Measurements from ENCODE around the gene IGF2R. TPM values are rescaled to one million over a fixed set of nuclear protein-coding genes. Genes with fewer than 3 reads are reported as not detected.

IGF2R gene
- total RNA-seq, 1 experiment from 2014 or later: 9.6 TPM

- no peaks in the 10 kb centered on the region for H3K27me3 ChIP-seq (ENCODE audit: low read length)
- H3K4me2 ChIP-seq (ENCODE audit: low read depth, low read length, poor library complexity, severe bottlenecking): no peak overlapping the region
- no peak overlapping the region for H2AFZ ChIP-seq (ENCODE audit: low read length)
- H3K27ac ChIP-seq (ENCODE audit: low read length): no peak overlapping the region
- H3K9me3 ChIP-seq (ENCODE audit: low read length): no peaks in the 10 kb centered on the region
- H3K79me2 ChIP-seq (ENCODE audit: low read length): no peaks in the 10 kb centered on the region
- H3K4me3 ChIP-seq (ENCODE audit: low read length): no peak overlapping the region
- no peak overlapping the region for H3K9ac ChIP-seq (ENCODE audit: low read length)
- H3K9me2 ChIP-seq (replicated peaks; ENCODE audit: insufficient read depth, low read length): no peaks in the 10 kb centered on the region
- no peak for DNase-seq
- no peaks in the 10 kb centered on the region for H4K20me1 ChIP-seq (ENCODE audit: insufficient read depth, low read depth, low read length)
- H3K4me1 ChIP-seq (ENCODE audit: low read length): peaks cover 12% of the 10 kb centered on the region
- no peaks in the 10 kb centered on the region for H3K36me3 ChIP-seq (ENCODE audit: insufficient read depth, low read length)
Observed at GRCh38 chr6:160070831-160071230, 101.9 kb downstream of the IGF2R start.

- H4K20me1 ChIP-seq (ENCODE audit: insufficient read depth, low read depth, low read length): no peaks in the 10 kb centered on the region
- peak; percentile 53 for DNase-seq
- peaks cover 12% of the 10 kb centered on the region for H3K4me1 ChIP-seq (ENCODE audit: low read length)
- no peaks in the 10 kb centered on the region for H3K36me3 ChIP-seq (ENCODE audit: insufficient read depth, low read length)
- no peaks in the 10 kb centered on the region for H3K9me2 ChIP-seq (replicated peaks; ENCODE audit: insufficient read depth, low read length)
- H3K4me2 ChIP-seq (ENCODE audit: low read depth, low read length, poor library complexity, severe bottlenecking): no peak overlapping the region
- no peak overlapping the region for H3K9ac ChIP-seq (ENCODE audit: low read length)
- no peak overlapping the region for H3K27ac ChIP-seq (ENCODE audit: low read length)
- no peaks in the 10 kb centered on the region for H3K27me3 ChIP-seq (ENCODE audit: low read length)
- no peaks in the 10 kb centered on the region for H3K79me2 ChIP-seq (ENCODE audit: low read length)
- H3K4me3 ChIP-seq (ENCODE audit: low read length): no peak overlapping the region
- no peak overlapping the region for H2AFZ ChIP-seq (ENCODE audit: low read length)
- H3K9me3 ChIP-seq (ENCODE audit: low read length): no peaks in the 10 kb centered on the region
Observed at GRCh38 chr6:160071805-160072690, 103.2 kb downstream of the IGF2R start.

- Histone ChIP-seq H3K9me2 (replicated peaks; ENCODE audit: insufficient read depth, low read length) (no peaks in the 10 kb centered on the region), H3K9me3 (ENCODE audit: low read length) (no peaks in the 10 kb centered on the region), H3K9ac (ENCODE audit: low read length) (no peak overlapping the region), H3K36me3 (ENCODE audit: insufficient read depth, low read length) (no peaks in the 10 kb centered on the region), H3K27ac (ENCODE audit: low read length) (no peak overlapping the region), H2AFZ (ENCODE audit: low read length) (no peak overlapping the region), H3K4me3 (ENCODE audit: low read length) (no peak overlapping the region), H3K79me2 (ENCODE audit: low read length) (no peaks in the 10 kb centered on the region), H3K27me3 (ENCODE audit: low read length) (no peaks in the 10 kb centered on the region), H3K4me2 (ENCODE audit: low read depth, low read length, poor library complexity, severe bottlenecking) (no peak overlapping the region), H3K4me1 (ENCODE audit: low read length) (peaks cover 12% of the 10 kb centered on the region), H4K20me1 (ENCODE audit: insufficient read depth, low read depth, low read length) (no peaks in the 10 kb centered on the region)
- DNase-seq: no peak
Observed at GRCh38 chr6:160073272-160073671, 104.4 kb downstream of the IGF2R start.

- no peaks in the 10 kb centered on the region for H3K27me3 ChIP-seq (ENCODE audit: low read length)
- H3K4me1 ChIP-seq (ENCODE audit: low read length): no peaks in the 10 kb centered on the region
- no peak overlapping the region for H3K27ac ChIP-seq (ENCODE audit: low read length)
- H3K4me2 ChIP-seq (ENCODE audit: low read depth, low read length, poor library complexity, severe bottlenecking): no peak overlapping the region
- H3K36me3 ChIP-seq (ENCODE audit: insufficient read depth, low read length): no peaks in the 10 kb centered on the region
- H3K9me3 ChIP-seq (ENCODE audit: low read length): no peaks in the 10 kb centered on the region
- H2AFZ ChIP-seq (ENCODE audit: low read length): no peak overlapping the region
- H3K9me2 ChIP-seq (replicated peaks; ENCODE audit: insufficient read depth, low read length): no peaks in the 10 kb centered on the region
- no peak for DNase-seq
- H3K79me2 ChIP-seq (ENCODE audit: low read length): no peaks in the 10 kb centered on the region
- no peak overlapping the region for H3K4me3 ChIP-seq (ENCODE audit: low read length)
- H4K20me1 ChIP-seq (ENCODE audit: insufficient read depth, low read depth, low read length): no peaks in the 10 kb centered on the region
- no peak overlapping the region for H3K9ac ChIP-seq (ENCODE audit: low read length)
Observed at GRCh38 chr6:160076009-160076408, 107.1 kb downstream of the IGF2R start.

- H3K27me3 ChIP-seq (ENCODE audit: low read length): no peaks in the 10 kb centered on the region
- no peak overlapping the region for H2AFZ ChIP-seq (ENCODE audit: low read length)
- no peaks in the 10 kb centered on the region for H4K20me1 ChIP-seq (ENCODE audit: insufficient read depth, low read depth, low read length)
- no peak for DNase-seq
- no peak overlapping the region for H3K9ac ChIP-seq (ENCODE audit: low read length)
- no peaks in the 10 kb centered on the region for H3K9me2 ChIP-seq (replicated peaks; ENCODE audit: insufficient read depth, low read length)
- no peak overlapping the region for H3K4me2 ChIP-seq (ENCODE audit: low read depth, low read length, poor library complexity, severe bottlenecking)
- no peaks in the 10 kb centered on the region for H3K9me3 ChIP-seq (ENCODE audit: low read length)
- no peaks in the 10 kb centered on the region for H3K79me2 ChIP-seq (ENCODE audit: low read length)
- no peak overlapping the region for H3K27ac ChIP-seq (ENCODE audit: low read length)
- H3K4me1 ChIP-seq (ENCODE audit: low read length): no peaks in the 10 kb centered on the region
- H3K36me3 ChIP-seq (ENCODE audit: insufficient read depth, low read length): no peaks in the 10 kb centered on the region
- no peak overlapping the region for H3K4me3 ChIP-seq (ENCODE audit: low read length)
Observed at GRCh38 chr6:160077024-160077423, 108.1 kb downstream of the IGF2R start.

GRCh38 chr6:160077526-160077925, 108.6 kb downstream of the IGF2R start:
- Histone ChIP-seq H3K9me2 (replicated peaks; ENCODE audit: insufficient read depth, low read length) (no peaks in the 10 kb centered on the region), H4K20me1 (ENCODE audit: insufficient read depth, low read depth, low read length) (no peaks in the 10 kb centered on the region), H3K9ac (ENCODE audit: low read length) (no peak overlapping the region), H3K4me1 (ENCODE audit: low read length) (no peaks in the 10 kb centered on the region), H3K36me3 (ENCODE audit: insufficient read depth, low read length) (no peaks in the 10 kb centered on the region), H3K4me2 (ENCODE audit: low read depth, low read length, poor library complexity, severe bottlenecking) (no peak overlapping the region), H3K9me3 (ENCODE audit: low read length) (no peaks in the 10 kb centered on the region), H3K79me2 (ENCODE audit: low read length) (no peaks in the 10 kb centered on the region), H3K27me3 (ENCODE audit: low read length) (no peaks in the 10 kb centered on the region), H3K27ac (ENCODE audit: low read length) (no peak overlapping the region), H2AFZ (ENCODE audit: low read length) (no peak overlapping the region), H3K4me3 (ENCODE audit: low read length) (no peak overlapping the region)
- DNase-seq: no peak

- no peaks in the 10 kb centered on the region for H3K9me2 ChIP-seq (replicated peaks; ENCODE audit: insufficient read depth, low read length)
- no peak overlapping the region for H2AFZ ChIP-seq (ENCODE audit: low read length)
- no peaks in the 10 kb centered on the region for H3K4me1 ChIP-seq (ENCODE audit: low read length)
- H3K27me3 ChIP-seq (ENCODE audit: low read length): no peaks in the 10 kb centered on the region
- no peak overlapping the region for H3K9ac ChIP-seq (ENCODE audit: low read length)
- no peak overlapping the region for H3K4me2 ChIP-seq (ENCODE audit: low read depth, low read length, poor library complexity, severe bottlenecking)
- H3K79me2 ChIP-seq (ENCODE audit: low read length): no peaks in the 10 kb centered on the region
- H3K27ac ChIP-seq (ENCODE audit: low read length): no peak overlapping the region
- H3K36me3 ChIP-seq (ENCODE audit: insufficient read depth, low read length): no peaks in the 10 kb centered on the region
- no peak for DNase-seq
- H3K4me3 ChIP-seq (ENCODE audit: low read length): no peak overlapping the region
- H4K20me1 ChIP-seq (ENCODE audit: insufficient read depth, low read depth, low read length): no peaks in the 10 kb centered on the region
- H3K9me3 ChIP-seq (ENCODE audit: low read length): no peaks in the 10 kb centered on the region
Observed at GRCh38 chr6:160078883-160079685, 110.2 kb downstream of the IGF2R start.

GRCh38 chr6:160079686-160080043, 110.8 kb downstream of the IGF2R start:
- Histone ChIP-seq H3K79me2 (ENCODE audit: low read length) (no peaks in the 10 kb centered on the region), H3K4me1 (ENCODE audit: low read length) (no peaks in the 10 kb centered on the region), H3K27me3 (ENCODE audit: low read length) (no peaks in the 10 kb centered on the region), H3K9me2 (replicated peaks; ENCODE audit: insufficient read depth, low read length) (no peaks in the 10 kb centered on the region), H3K9ac (ENCODE audit: low read length) (no peak overlapping the region), H4K20me1 (ENCODE audit: insufficient read depth, low read depth, low read length) (no peaks in the 10 kb centered on the region), H2AFZ (ENCODE audit: low read length) (no peak overlapping the region), H3K4me3 (ENCODE audit: low read length) (no peak overlapping the region), H3K36me3 (ENCODE audit: insufficient read depth, low read length) (no peaks in the 10 kb centered on the region), H3K4me2 (ENCODE audit: low read depth, low read length, poor library complexity, severe bottlenecking) (no peak overlapping the region), H3K9me3 (ENCODE audit: low read length) (no peaks in the 10 kb centered on the region), H3K27ac (ENCODE audit: low read length) (no peak overlapping the region)
- no peak for DNase-seq

All from Karpas-422 (cell line).